Stimulated activated CD4-positive, alpha-beta T cell treated with anti-CD3 and anti-CD28 coated beads, TNF-alpha, amount 100 ng/mL, for 1 hour (primary cell): ENCODE measurements around the gene ATP9B.
"Not testable (repeated sequence)": the region's sequence is repeated elsewhere in the genome, so short reads cannot be mapped to it uniquely, and the experiment has no call there.

ENCODE experiments used
- DNase-seq, 3 donors: peaks; one replicate each; pipeline ENCODE4 v3.0.0-alpha.2; 2020; ENCODE audit warnings: low read depth in 3 of 3, low spot score in 1 of 3

ATP9B gene

DNA sequence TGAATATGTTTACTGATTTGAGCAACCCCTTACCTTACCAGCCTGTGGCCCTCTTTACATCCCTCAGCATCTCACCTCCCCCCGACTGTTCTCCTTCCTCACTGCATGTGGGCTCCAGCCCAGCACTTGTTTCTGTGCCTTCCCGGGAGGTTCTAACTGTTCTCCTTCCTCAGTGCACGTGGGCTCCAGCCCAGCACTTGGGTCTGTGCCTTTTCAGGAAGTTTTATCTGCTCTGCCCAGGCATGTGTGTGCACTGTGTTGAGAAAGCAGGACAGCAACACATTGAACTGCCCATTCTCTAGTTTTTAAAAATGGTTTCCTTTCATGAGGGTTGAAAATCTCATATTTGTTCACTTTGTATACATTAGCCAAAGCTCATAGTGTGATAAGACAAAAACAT is 158.4 kb downstream of the ATP9B start:
- no peak for DNase-seq

DNA sequence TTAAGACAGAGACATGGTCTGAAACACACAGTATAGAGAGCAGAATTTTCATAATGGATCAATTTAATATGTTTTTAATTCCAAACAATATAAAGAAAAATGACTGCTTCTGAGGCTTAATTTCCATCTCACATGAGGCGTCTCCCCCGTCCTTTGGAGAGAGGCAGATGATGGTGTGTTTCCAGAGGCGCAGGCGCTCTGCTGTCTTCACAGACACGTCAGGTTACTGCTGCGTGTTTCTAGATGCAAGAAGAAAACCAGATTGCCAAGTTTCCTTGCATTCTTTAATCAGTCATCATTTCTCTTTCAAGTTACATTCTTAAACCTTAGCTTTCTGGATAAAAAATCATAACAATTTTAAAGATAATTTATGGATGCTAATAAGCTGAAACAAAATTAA is 160.2 kb downstream of the ATP9B start:
- DNase-seq: no peak

GRCh38 chr18:79234438-79234837 is 165.2 kb downstream of the ATP9B start:
- no peak for DNase-seq

GRCh38 chr18:79239631-79240030 is 170.4 kb downstream of the ATP9B start:
- no peak for DNase-seq

DNA sequence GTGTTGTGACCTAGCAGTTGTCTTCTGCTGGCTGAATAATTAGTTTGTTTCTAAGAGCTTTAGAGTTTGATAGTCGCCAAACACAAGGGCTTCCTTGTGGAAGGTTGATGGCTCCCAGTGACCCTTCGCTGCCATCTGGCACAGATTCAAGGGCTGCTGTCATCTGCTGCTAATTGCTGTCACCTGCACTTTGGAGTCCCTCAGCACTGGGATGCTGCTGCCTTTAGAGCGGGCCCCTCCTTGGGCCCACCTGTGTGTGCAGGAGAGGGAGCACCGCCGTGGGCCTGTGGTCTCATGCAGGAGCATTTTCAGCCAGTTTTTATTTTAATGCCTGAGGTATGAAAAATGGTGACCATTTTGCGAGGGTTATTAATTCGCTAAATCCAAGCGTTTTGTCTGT is 172.6 kb downstream of the ATP9B start:
- DNase-seq: no peak

DNA sequence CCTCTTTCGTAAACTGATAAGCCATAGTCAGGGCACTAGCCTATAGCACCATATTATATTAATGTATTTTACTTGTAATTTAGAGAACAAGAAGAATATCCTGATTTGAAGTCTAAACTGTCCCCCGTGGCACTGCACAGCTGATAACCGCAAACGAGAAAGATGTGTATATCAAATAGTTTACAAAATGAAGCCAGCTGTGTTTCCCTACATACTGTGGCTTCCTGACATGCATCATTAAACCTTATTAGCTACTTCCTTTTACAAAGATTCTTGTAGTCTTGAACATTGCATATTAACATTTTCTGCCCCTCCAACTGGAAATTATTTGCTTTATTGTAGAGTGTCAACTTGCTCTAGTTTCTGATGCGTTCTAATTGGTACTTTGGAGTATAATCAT is 173.1 kb downstream of the ATP9B start:
- DNase-seq: no peak

GRCh38 chr18:79245517-79246001 is 176.4 kb downstream of the ATP9B start:
- no peak for DNase-seq

DNA sequence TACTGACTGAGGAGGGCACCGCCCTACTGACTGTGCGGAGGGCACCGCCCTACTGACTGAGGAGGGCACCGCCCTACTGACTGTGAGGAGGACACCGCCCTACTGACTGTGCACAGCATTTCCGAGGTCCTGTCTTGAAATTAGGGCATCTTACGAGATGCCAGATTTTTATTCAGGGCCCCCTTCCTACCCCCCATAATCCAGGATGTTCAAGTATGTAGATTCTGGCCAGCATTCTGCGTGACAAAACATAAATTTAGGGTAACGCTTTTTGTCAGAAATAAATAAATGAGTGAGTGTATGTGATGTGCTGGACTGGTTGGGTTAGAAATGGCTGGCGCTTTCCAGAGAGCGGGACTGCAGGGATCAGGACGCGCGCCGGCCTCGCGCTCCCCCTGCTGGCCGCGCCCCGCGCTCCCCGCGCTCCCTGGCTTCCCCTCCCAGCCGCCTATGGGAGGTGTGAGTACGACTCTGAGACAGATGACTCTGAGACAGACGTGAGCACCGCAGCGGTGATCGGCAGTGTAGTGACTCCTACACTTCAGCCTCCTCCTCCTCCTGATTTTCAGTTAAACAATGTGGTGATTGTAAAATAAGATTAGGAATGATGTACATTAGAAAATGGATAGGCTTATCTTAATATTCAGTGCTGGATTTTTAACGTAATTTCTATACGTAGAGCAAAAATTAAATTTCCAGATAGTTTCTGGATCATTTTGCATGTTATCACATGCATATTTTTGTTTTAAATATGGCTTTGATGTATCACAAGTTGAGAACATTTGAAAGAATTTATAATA is 177.3 kb downstream of the ATP9B start:
- DNase-seq: peak in 2 of 3 donors; percentile 41 to 64

- no peak for DNase-seq
These were observed 179.4 kb downstream of the ATP9B start for GRCh38 chr18:79248495-79249060.

GRCh38 chr18:79250301-79250981 is 181.2 kb downstream of the ATP9B start:
- no peak for DNase-seq

DNA sequence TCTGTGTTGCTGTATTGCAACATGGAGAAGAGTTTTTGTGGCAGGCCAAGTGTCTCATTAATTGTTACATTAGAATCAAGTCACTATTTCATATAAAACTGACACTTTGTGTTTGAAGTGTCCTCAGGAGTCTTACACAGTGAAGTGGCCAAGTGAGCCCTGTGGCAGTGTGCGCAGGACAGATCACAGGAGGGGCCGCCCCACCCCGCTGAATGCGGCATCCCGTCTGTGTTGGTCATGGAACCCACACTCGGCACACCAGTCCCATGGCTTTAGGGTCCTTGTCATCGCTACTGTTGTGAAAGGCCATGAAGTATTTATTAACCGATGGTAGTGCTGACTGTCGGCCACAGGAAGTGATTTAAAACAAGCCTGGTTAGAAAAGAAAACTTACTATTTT is 181.8 kb downstream of the ATP9B start:
- DNase-seq: no peak

DNA sequence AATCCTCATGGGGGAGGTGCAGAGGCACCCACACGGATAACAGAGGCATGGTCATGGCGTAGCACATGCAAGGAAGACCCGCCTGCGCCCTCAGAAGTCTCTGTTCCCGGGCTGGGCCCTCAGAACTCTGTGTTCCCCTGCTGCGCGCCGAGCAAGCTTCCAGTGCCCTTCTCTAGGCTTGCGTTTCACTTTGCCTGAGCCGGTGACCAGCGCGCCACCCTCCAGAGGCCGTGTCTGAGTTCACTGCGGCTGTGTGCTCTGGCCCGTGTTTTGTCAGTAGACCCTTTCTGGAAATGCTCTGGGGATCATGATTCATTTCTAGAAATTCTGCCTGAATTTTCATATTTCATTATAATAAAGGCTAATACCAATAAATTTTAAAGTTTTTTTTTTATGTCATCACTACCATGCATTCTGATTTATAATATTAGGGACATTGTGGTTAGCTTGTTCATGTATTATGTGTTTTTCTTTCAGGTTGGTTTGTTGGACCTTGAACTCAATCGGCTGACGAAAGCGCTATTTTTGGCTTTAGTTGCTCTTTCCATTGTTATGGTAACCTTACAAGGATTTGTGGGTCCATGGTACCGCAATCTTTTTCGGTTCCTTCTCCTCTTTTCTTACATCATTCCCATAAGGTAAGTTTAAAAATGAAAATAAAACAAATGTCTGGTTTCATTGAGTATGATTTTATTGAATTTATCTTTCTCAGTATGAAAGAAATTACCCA is 183.9 kb downstream of the ATP9B start:
- no peak for DNase-seq

GRCh38 chr18:79257480-79257879 is 188.3 kb downstream of the ATP9B start:
- DNase-seq: no peak

DNA sequence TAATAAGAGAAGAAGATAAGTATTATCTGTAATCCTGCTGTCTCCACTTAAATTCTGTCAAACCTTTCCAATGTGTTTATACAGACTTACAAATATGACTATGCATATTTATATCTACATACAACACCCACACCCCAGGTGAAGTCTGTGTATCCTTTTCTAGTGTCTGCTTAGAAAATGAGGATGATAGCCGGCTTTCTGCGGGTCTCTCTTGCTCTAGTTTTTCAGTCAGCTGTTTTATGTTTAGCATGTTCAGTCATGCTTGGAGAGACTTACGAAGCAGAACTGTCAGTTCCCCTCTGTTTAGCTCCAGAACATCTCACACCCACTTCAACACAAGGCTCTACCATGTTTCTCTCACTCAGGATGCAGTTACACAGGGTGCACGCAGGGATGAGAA is 189.3 kb downstream of the ATP9B start:
- no peak for DNase-seq

DNA sequence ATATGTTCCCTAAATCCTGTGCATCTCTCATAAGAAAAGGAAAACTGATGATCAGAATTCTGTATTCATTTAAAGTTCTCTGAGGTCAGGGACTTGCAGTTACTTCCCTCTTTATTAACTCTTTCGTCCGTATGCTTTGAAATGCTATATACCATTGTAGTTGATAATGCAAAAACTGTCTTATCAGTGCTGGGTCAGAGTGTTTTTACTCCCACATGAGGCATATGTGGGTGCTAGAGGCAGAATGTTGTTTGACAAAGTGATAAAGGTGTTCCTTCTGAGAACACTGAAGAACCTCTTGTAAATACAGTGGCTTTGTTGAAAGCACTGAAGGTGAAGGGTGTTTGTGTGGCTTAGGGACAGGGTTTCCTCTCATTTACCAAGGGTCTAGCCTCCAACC is 190.0 kb downstream of the ATP9B start:
- no peak for DNase-seq

DNA sequence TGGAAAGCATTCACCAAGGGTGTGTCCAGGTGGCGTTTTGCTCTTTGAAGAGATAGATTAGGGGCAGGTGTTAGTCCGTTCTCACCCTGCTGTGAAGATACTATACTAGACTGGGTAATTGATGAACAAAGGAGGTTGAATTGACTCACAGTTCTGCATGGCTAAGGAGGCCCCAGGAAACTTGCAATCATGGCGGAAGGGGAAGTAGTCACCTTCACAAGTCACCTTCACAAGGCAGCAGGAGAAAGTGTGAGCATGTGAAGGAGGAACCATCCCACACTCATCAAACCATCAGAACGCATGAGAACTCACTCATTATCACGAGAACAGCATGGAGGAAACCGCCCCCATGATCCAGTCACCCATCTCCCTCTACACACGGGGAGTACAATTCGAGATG is 190.8 kb downstream of the ATP9B start:
- no peak for DNase-seq

DNA sequence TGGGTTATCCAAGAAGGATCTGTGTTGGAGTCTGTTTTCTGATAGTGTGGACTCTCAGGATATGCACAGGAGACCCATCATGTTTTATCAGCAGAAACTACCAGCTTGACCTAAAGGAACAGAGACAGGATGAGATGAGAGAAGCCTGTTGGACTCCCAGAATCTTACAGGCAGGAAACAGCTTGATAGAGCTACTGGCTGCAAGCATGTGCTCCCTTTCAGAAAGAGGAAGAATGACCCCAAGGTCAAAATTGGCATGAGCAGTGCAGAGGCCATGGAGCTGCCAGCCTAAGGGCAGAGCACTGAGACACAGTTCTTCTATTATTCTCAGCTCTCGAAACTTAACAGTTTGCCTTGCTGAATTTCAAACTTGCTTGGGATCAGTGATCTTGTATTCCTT is 191.3 kb downstream of the ATP9B start:
- DNase-seq: no peak

- DNase-seq: not testable (repeated sequence)
These were observed 195.9 kb downstream of the ATP9B start for GRCh38 chr18:79265068-79265467.

DNA sequence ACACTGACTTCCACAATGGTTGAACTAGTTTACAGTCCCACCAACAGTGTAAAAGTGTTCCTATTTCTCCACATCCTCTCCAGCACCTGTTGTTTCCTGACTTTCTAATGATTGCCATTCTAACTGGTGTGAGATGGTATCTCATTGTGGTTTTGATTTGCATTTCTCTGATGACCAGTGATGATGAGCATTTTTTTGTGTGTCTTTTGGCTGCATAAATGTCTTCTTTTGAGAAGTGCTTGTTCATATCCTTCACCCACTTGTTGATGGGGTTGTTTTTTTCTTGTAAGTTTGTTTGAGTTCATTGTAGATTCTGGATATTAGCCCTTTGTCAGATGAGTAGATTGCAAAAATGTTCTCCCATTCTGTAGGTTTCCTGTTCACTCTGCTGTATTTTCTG is 202.6 kb downstream of the ATP9B start:
- DNase-seq: not testable (repeated sequence)

DNA sequence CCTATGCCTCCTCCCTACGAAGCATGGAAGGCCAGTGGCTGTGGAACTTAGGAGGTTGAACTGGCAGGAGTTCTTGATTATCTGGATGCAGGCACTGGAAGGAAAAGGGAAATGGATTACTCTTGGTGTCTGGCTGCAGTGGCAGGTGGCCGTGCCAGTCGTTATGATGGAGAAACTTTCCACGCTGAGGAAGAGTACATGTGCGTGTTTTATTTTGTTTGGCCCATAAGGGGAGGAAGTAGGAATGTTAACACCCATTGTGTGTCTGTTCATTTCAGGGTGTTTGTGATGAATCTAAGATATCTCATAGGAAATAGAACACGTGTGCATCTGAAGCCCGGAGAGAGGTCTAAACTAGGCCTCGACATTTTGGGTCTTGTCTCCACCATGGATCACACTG is 203.7 kb downstream of the ATP9B start:
- DNase-seq: no peak

DNA sequence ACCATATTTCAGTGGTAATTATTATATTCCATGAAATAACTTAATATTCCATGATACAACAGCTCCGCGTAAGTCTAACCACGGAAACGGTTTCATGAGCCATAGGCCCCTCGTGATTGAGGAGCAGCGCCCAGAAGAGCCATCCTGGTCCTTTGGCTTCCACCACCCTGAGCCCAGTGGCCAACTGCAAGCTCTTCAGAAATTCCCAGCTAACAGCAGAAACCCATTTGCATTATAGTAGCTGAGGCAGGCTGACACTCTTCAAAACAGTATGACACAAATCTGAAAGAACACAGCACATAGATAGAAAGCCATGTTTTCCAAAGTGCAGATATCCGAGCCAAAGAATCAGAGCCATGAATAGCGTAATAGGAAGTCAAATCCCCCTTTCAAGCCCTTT is 205.6 kb downstream of the ATP9B start:
- DNase-seq: no peak

DNA sequence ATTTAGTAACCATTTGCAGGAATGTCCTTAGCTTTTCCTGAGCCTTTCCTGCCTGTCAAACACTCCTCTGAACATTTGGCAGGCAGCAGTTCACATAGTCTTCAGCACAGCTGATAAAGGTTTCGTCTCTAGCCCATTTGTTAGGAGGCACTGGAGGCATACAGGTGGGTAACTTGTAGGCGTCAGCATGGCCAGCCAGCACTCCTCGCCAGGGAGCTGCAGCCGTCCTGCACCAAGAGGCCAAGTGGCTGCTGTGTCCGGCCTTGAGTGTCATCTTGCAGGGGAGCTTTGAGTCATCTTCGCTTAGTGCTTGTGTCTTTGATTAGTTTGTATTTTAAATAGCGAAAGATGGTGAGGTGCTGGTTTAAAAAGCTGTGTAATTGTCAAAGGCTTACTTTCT is 206.3 kb downstream of the ATP9B start:
- DNase-seq: no peak
